Endothelial cell of umbilical vein (primary cell): ENCODE measurements around the gene UBE2I. TPM values are rescaled to one million over a fixed set of nuclear protein-coding genes. Genes with fewer than 3 reads are reported as not detected.

ENCODE experiments used
- BruUV-seq: library from RNA; stranded (reverse); fragments of 400-500 nt; replicated peaks from 2 replicates; lab custom pipeline; 2021; lab: Mats Ljungman, UMichigan
- CTCF ChIA-PET: fragments of 300-600, 350-600 bp; sonication (Branson Sonifier 250); formaldehyde crosslinking; loops from one replicate; lab custom pipeline; 2021; ENCODE audit warnings: antibody characterized with exemption, inconsistent platforms; lab: Charles Lee
- POLR2A ChIA-PET: fragments of 300-600, 350-600 bp; sonication (Branson Sonifier 250); formaldehyde crosslinking; loops from one replicate; lab custom pipeline; 2021; ENCODE audit warnings: antibody characterized with exemption, inconsistent platforms; lab: Charles Lee
- DNase-seq: peaks from one replicate; pipeline ENCODE4 v3.0.0-alpha.2; 2011; ENCODE audit warnings: low read depth, low spot score
- FAIRE-seq: peaks from 2 replicates; lab custom pipeline; 2011; peaks lifted over from hg19 to GRCh38; lab: Jason Lieb, UNC
- H2AFZ ChIP-seq: 2 replicates; pipeline ENCODE4 v1.6.0; 2012; ENCODE audit warnings: low read depth, low read length, control low read depth, inconsistent platforms
- H3K27ac ChIP-seq: 2 replicates; pipeline ENCODE4 v1.5.1; 2011; ENCODE audit warnings: low read depth, mild to moderate bottlenecking, control low read depth, low read length, moderate library complexity; ENCODE audit not compliant: insufficient read depth
- H3K27me3 ChIP-seq, 2 experiments: 2 replicates each; pipeline versions ENCODE4 v1.6.0 to v1.6.1; 2011; ENCODE audit warnings: low read length in 2 of 2, mixed read lengths in 1 of 2; ENCODE audit not compliant: control insufficient read depth in 2 of 2, insufficient read depth in 2 of 2
- H3K36me3 ChIP-seq, 2 experiments: 2 replicates in 1 of 2; 3 replicates in 1 of 2; pipeline ENCODE4 v1.5.1; 2011; ENCODE audit warnings: low read length in 2 of 2, mild to moderate bottlenecking in 1 of 2, moderate library complexity in 1 of 2; ENCODE audit not compliant: control insufficient read depth in 2 of 2, insufficient read depth in 2 of 2; ENCODE audit errors: extremely low read depth in 1 of 2
- H3K4me1 ChIP-seq: 3 replicates; pipeline ENCODE4 v1.5.1; 2011; ENCODE audit warnings: mild to moderate bottlenecking, low read length; ENCODE audit not compliant: control insufficient read depth, insufficient read depth; ENCODE audit errors: extremely low read depth
- H3K4me2 ChIP-seq: 2 replicates; pipeline ENCODE4 v1.6.1; 2011; ENCODE audit warnings: low read length, control low read depth, mixed read lengths; ENCODE audit not compliant: insufficient read depth
- H3K4me3 ChIP-seq, 3 experiments: fragments of 200-600 bp in 1 of 3; sonication (generic), shearing (Covaris generic) in 1 of 3; replicated peaks in 1 of 3; 2 replicates each; pipeline ENCODE4 v1.5.1; 2011 to 2016; ENCODE audit warnings: control low read depth in 3 of 3, low read length in 3 of 3, mild to moderate bottlenecking in 2 of 3, inconsistent platforms in 1 of 3, low read depth in 1 of 3, moderate library complexity in 1 of 3; ENCODE audit not compliant: insufficient read depth in 1 of 3
- H3K79me2 ChIP-seq: 2 replicates; pipeline ENCODE4 v1.6.0; 2012; ENCODE audit warnings: low read length, inconsistent platforms; ENCODE audit not compliant: control insufficient read depth, insufficient read depth
- H3K9ac ChIP-seq: replicated peaks from 2 replicates; pipeline ENCODE3; 2011; ENCODE audit warnings: low read length, control low read depth; ENCODE audit not compliant: insufficient read depth; ENCODE audit errors: extremely low read depth
- H3K9me1 ChIP-seq: replicated peaks from 3 replicates; pipeline ENCODE4 v1.6.0; 2011; ENCODE audit warnings: mild to moderate bottlenecking, low read length; ENCODE audit not compliant: control insufficient read depth, insufficient read depth; ENCODE audit errors: extremely low read depth
- H3K9me3 ChIP-seq: replicated peaks from 2 replicates; pipeline ENCODE4 v1.5.1; 2012; ENCODE audit warnings: low read length, inconsistent platforms; ENCODE audit not compliant: control insufficient read depth, insufficient read depth
- H4K20me1 ChIP-seq: replicated peaks from 2 replicates; pipeline ENCODE3; 2011; ENCODE audit warnings: mild to moderate bottlenecking, low read length; ENCODE audit not compliant: control insufficient read depth, insufficient read depth; ENCODE audit errors: extremely low read depth
- CTCF ChIP-seq, 2 donors: IDR thresholded peaks; 1 replicate in 1 of 2; 2 replicates in 1 of 2; pipeline ENCODE4 v1.5.1; 2011; ENCODE audit warnings: low read length in 2 of 2, mild to moderate bottlenecking in 2 of 2, moderate library complexity in 2 of 2, control low read depth in 1 of 2, inconsistent platforms in 1 of 2, low read depth in 1 of 2; ENCODE audit not compliant: insufficient read depth in 1 of 2; ENCODE audit errors: extremely low read depth in 1 of 2
- EZH2 ChIP-seq: IDR thresholded peaks from 2 replicates; pipeline ENCODE4 v1.6.1; 2012; ENCODE audit warnings: borderline replicate concordance, low read depth, mild to moderate bottlenecking, moderate library complexity, low read length, inconsistent platforms; ENCODE audit not compliant: severe bottlenecking
- FOS ChIP-seq: IDR thresholded peaks from 2 replicates; pipeline ENCODE4 v1.6.1; 2011; ENCODE audit warnings: mild to moderate bottlenecking, low read length, moderate library complexity, borderline replicate concordance; ENCODE audit not compliant: insufficient read depth
- GATA2 ChIP-seq: IDR thresholded peaks from 2 replicates; pipeline ENCODE4 v1.7.0; 2011; ENCODE audit warnings: low read depth, mild to moderate bottlenecking, moderate library complexity, mixed read lengths, low read length; ENCODE audit not compliant: insufficient read length, insufficient read depth
- JUN ChIP-seq: IDR thresholded peaks from 2 replicates; pipeline ENCODE4 v1.6.1; 2011; ENCODE audit warnings: borderline replicate concordance, low read depth; ENCODE audit not compliant: insufficient read length, insufficient read depth
- MAX ChIP-seq: IDR thresholded peaks from 2 replicates; pipeline ENCODE4 v1.6.1; 2011; ENCODE audit not compliant: insufficient read depth, insufficient read length
- MYC ChIP-seq: IDR thresholded peaks from one replicate; pipeline ENCODE4 v1.6.1; 2011; ENCODE audit warnings: mild to moderate bottlenecking, low read depth, low read length
- POLR2A ChIP-seq: IDR thresholded peaks from 2 replicates; pipeline ENCODE4 v1.6.1; 2012; ENCODE audit warnings: low read depth, mild to moderate bottlenecking, control low read depth, low read length
- POLR2AphosphoS5 ChIP-seq: IDR thresholded peaks from 2 replicates; pipeline ENCODE4 v1.6.1; 2012; ENCODE audit warnings: low read depth, mild to moderate bottlenecking, control low read depth, low read length, moderate library complexity; ENCODE audit not compliant: insufficient read depth
- dilution Hi-C: fragments of 300-500 bp; cut with MboI; formaldehyde crosslinking; loops from one replicate; pipeline ENCODE4 v1.15.0; 2019; ENCODE audit warnings: low sequenced_read_pairs; ENCODE audit not compliant: extremely low pct_ligation_motif_present
- intact Hi-C: fragments of 100-400 bp; cut with micrococcal nuclease; formaldehyde crosslinking; loops from one replicate; pipeline ENCODE4 v1.10.0; 2022
- polyA plus RNA-seq, 4 experiments: library from polyadenylated mRNA; depleted of rRNA in 3 of 4; stranded (reverse) in 3 of 4; unstranded in 1 of 4; fragments of >200 nt; gene quantifications; 2 replicates each; pipeline versions ENCODE4 v1.2.1 to v1.2.3, GENCODE V29; 2011 to 2012; ENCODE audit warnings: missing spikeins in 1 of 4
- total RNA-seq: library from RNA; stranded (reverse); gene quantifications from 2 replicates; pipeline ENCODE4 v1.2.3, GENCODE V29; 2021

UBE2I gene
- total and polyA plus RNA-seq, 2 donors (not counting 3 experiments of a cell fraction or from before 2014, with no cell fraction given): 122 to 233 TPM

GRCh38 chr16:1335211-1335971 lies 26.0 kb downstream of the UBE2I start:
- Histone ChIP-seq H2AFZ (no peak overlapping the region), H3K9ac (no peak overlapping the region), H3K4me2 (no peak overlapping the region), H3K4me3 (no peak overlapping the region), H4K20me1 (no peaks in the 10 kb centered on the region), H3K27me3 (peaks cover 35 to 47% of the 10 kb centered on the region in 2 experiments), H3K27ac (no peak overlapping the region), H3K4me1 (peaks cover 12% of the 10 kb centered on the region), H3K9me3 (no peaks in the 10 kb centered on the region), H3K9me1 (no peaks in the 10 kb centered on the region), H3K36me3 (no peaks in the 10 kb centered on the region), H3K79me2 (no peaks in the 10 kb centered on the region)
- dilution Hi-C loops (no loop called here), intact Hi-C loops (no loop called here)
- DNase-seq: no peak
- POLR2A ChIA-PET: no interaction called here
- BruUV-seq: no TSS peak
- CTCF ChIA-PET: interaction anchor here (0.6 to 1.3 kb wide), 2 partner anchors 8 to 11 kb away, joined by 3 read pairs; no protein-coding TSS in a partner anchor
- FAIRE-seq: no peak
- no peak for TF ChIP-seq CTCF (IDR thresholded peaks at IDR 0.05; ENCODE audit: extremely low read depth in 1 of 2, insufficient read depth in 1 of 2, low read depth in 1 of 2, low read length in 2 of 2)
- TF ChIP-seq EZH2: no peak

GRCh38 chr16:1335996-1336395 lies 26.6 kb downstream of the UBE2I start:
- H3K36me3 ChIP-seq: no peaks in the 10 kb centered on the region
- no peak overlapping the region for H3K4me2 ChIP-seq
- peaks cover 12% of the 10 kb centered on the region for H3K4me1 ChIP-seq
- FAIRE-seq (no peak), DNase-seq (no peak)
- no TSS peak for BruUV-seq
- H2AFZ ChIP-seq: no peak overlapping the region
- no peaks in the 10 kb centered on the region for H3K9me1 ChIP-seq
- dilution Hi-C loops (no loop called here), intact Hi-C loops (no loop called here)
- ChIA-PET POLR2A (no interaction called here), CTCF (interaction anchor here (0.6 to 1.3 kb wide), 3 partner anchors 9 to 52 kb away, joined by 3 read pairs; no protein-coding TSS in a partner anchor)
- H3K79me2 ChIP-seq: no peaks in the 10 kb centered on the region
- TF ChIP-seq MAX (no peak), CTCF (IDR thresholded peaks at IDR 0.05; ENCODE audit: extremely low read depth in 1 of 2, insufficient read depth in 1 of 2, low read depth in 1 of 2, low read length in 2 of 2) (no peak), POLR2A (no peak), EZH2 (no peak), MYC (no peak), POLR2AphosphoS5 (no peak), JUN (no peak), FOS (no peak), GATA2 (no peak)
- no peak overlapping the region for H3K27ac ChIP-seq
- H3K9me3 ChIP-seq: no peaks in the 10 kb centered on the region
- no peak overlapping the region for H3K4me3 ChIP-seq
- no peak overlapping the region for H3K9ac ChIP-seq
- peaks cover 35 to 44% of the 10 kb centered on the region in 2 experiments for H3K27me3 ChIP-seq
- no peaks in the 10 kb centered on the region for H4K20me1 ChIP-seq
